CD4-positive, alpha-beta T cell treated with Interleukin-4 for 1 hour (primary cell): Measurements from ENCODE around the gene ERAP2.
A peak's percentile ranks its signal among the peaks of the same experiment; 100 is the strongest.
"Not testable (repeated sequence)": the region's sequence is repeated elsewhere in the genome, so short reads cannot be mapped to it uniquely, and the experiment has no call there.

Experiments
- DNase-seq, 2 donors: peaks; one replicate each; pipeline ENCODE4 v3.0.0-alpha.2; 2020 to 2022

The ERAP2 gene

GRCh38 chr5:96901384-96901783 is 25.1 kb downstream of the ERAP2 start:
- DNase-seq = no peak

GRCh38 chr5:96901841-96902240 is 25.5 kb downstream of the ERAP2 start:
- no peak for DNase-seq

GRCh38 chr5:96902876-96903275 is 26.6 kb downstream of the ERAP2 start:
- DNase-seq = no peak

- DNase-seq = no peak
Measured at GRCh38 chr5:96903300-96903699, 27.0 kb downstream of the ERAP2 start.

- no peak for DNase-seq
Measured at GRCh38 chr5:96904054-96904931, 28.0 kb downstream of the ERAP2 start.

- no peak for DNase-seq
Measured at GRCh38 chr5:96905864-96906263, 29.6 kb downstream of the ERAP2 start.

- no peak for DNase-seq
Measured at GRCh38 chr5:96909003-96909402, 32.7 kb downstream of the ERAP2 start.

GRCh38 chr5:96909435-96909834 is 33.1 kb downstream of the ERAP2 start:
- DNase-seq = no peak

- no peak for DNase-seq
Measured at GRCh38 chr5:96911139-96911538, 34.8 kb downstream of the ERAP2 start.

GRCh38 chr5:96913233-96913632 is 36.9 kb downstream of the ERAP2 start:
- no peak for DNase-seq

- DNase-seq = no peak
Measured at GRCh38 chr5:96919754-96920197, 43.5 kb downstream of the ERAP2 start.

GRCh38 chr5:96920744-96921355 is 44.5 kb downstream of the ERAP2 start:
- DNase-seq = no peak

GRCh38 chr5:96922499-96923244 is 46.4 kb downstream of the ERAP2 start:
- DNase-seq = no peak

- peak in 1 of 2 donors; percentile 20 for DNase-seq
Measured at GRCh38 chr5:96924016-96924443, 47.7 kb downstream of the ERAP2 start.

- no peak for DNase-seq
Measured at GRCh38 chr5:96926276-96926675, 50.0 kb downstream of the ERAP2 start.

GRCh38 chr5:96927008-96927407 is 50.7 kb downstream of the ERAP2 start:
- DNase-seq = no peak

GRCh38 chr5:96928931-96929708 is 52.8 kb downstream of the ERAP2 start:
- DNase-seq = no peak

- DNase-seq = no peak
Measured at GRCh38 chr5:96930058-96930457, 53.8 kb downstream of the ERAP2 start.

- DNase-seq = no peak
Measured at GRCh38 chr5:96930589-96930988, 54.3 kb downstream of the ERAP2 start.

- DNase-seq = not testable (repeated sequence)
Measured at GRCh38 chr5:96931037-96931436, 54.7 kb downstream of the ERAP2 start.

- peak in 1 of 2 donors; percentile 27 for DNase-seq
Measured at GRCh38 chr5:96931605-96932004, 55.3 kb downstream of the ERAP2 start.

- no peak for DNase-seq
Measured at GRCh38 chr5:96932026-96932425, 55.7 kb downstream of the ERAP2 start.
